Occipital lobe (tissue), 2 donors: Measurements from ENCODE around the gene RBM10. TPM values are rescaled to one million over a fixed set of nuclear protein-coding genes. Genes with fewer than 3 reads are reported as not detected.

Source experiments
- DNase-seq: peaks from one replicate; lab custom pipeline; 2025; lab: John Stamatoyannopoulos, UW
- total RNA-seq: library from RNA; depleted of rRNA; stranded (reverse); fragments of >200 nt; gene quantifications from one replicate; pipeline ENCODE4 v1.2.3, GENCODE V29; 2014

The RBM10 gene
- total RNA-seq, 1 donor from 2014 or later = 38.7 TPM

DNA sequence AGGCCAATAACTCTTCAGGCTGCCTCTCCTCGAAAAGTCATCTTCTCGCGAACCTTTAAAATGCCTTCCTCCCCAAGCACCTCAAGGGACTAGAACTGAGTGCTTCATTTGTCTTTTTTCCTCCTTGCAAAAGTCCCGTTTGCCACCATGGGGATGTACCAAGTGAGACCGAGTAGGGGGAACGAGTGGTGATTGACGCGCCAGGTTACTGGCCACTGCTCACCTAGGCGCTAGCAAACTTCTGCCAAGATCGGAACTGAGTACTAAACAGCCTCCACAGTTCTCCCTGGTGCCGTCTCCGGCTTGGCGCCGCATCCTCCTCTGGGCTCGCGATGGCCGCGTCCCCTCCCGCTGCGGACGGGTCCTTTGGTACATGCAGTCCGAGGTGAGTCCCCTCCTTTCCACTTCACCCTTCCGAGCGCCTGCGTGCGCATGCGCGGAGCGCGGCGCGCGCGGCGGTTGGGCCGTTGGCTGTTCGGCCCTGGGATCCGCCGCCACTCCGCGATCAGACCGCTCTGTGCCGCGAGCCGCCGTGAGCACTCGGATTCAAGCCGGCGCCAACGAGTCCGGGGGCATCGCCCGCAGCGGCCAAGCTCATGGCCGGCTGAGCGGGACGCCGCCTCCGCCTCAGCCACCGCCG is 73.4 kb downstream of the RBM10 start, which contains the start of gene CDK16:
CDK16 (plus strand) TSS at position 402 of the 640 bp plus-strand sequence. CDS start 4,877 bp downstream, outside the sequence.
- DNase-seq = peak; percentile 61

DNA sequence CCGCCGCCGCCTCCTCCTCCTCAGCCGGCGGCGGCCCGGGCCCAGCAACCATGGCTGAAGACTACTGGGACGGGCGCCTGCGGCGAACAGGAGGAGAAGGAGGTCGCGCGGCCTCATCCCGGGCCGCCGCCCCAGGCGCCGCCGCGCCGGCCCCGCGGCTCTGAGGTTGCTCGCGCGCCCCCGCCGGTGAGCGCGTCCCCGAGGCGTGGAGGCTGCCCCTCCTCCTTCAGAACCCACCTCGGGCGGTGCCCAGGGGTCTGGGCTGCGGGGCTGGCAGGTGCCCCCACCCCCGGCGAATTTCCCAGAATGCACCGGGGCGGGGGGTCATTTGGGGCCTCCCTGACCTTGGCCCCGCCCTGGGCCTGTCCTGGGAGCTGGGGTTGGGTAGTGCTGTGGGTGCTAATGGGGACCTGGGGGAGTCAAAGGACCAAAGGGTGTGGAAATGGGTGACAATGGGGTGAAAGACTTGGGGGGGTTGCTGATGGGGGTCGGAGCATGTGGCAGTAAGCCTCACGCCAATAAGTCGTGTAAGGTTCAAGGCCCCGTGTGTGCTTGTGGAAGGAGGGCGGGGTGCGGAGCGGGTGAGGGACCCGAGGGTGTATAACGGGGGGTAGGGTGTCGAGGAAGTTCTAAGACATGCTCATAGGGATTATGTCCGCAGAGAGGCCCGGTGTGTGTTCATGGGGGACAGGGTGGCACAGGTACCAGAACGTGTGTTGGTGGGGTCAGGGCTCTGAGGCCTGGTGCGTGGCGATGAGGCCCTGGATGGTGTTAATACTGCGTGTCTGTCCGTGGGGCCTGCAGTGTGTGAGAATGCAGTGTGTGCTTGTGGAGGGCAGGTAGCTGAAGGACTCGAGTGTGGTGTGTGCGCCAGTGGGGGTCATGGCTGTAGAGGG is 74.1 kb downstream of the RBM10 start:
- no peak for DNase-seq

DNA sequence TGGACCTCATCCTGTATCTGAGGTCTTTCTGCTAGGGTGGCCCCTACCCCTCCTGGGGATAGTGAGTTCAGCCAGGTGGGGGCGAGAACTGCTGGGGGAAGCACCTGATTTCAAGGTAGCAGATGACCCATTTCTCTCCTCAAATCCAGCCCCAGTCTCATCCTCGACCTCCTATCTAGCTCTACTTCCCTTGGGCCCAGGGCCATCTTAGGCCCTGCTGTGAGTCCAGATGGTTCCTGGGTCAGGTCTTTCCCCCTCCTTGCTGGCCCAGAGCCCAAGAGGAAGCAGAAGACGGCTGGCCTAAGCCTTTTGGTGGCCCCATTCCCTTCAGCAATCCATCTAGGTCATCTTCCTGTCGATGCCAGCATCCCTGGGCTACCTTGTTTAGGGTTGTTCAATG is 76.7 kb downstream of the RBM10 start:
- DNase-seq = no peak

DNA sequence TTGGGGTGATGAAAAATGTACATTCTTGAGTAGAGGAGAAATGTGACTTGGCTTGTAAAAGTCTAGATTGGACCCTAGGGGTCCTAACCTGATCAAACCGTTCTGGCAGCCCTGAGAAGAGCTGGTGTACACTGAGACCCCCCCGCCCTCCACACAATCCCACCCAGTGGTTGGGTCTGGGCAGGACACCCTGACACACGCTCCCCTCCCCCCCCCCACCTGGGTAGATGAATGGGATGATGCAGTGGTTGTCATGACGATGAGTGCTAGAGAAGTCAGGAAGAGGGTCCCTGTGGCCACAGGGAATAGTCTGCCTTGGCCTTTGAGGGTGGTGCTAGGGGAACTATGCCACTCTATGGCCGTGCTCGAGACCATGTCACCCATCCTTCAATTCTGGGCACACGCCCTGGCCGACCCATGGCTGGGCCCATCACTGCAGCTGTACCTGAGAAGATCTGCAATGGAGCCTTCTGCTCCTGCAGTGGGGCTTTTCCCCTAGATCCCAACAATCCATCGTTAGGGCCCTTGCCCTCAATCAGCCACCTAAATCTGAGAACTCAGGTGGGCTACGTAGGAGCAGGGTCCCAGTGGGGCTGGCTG is 77.8 kb downstream of the RBM10 start:
- DNase-seq = no peak

DNA sequence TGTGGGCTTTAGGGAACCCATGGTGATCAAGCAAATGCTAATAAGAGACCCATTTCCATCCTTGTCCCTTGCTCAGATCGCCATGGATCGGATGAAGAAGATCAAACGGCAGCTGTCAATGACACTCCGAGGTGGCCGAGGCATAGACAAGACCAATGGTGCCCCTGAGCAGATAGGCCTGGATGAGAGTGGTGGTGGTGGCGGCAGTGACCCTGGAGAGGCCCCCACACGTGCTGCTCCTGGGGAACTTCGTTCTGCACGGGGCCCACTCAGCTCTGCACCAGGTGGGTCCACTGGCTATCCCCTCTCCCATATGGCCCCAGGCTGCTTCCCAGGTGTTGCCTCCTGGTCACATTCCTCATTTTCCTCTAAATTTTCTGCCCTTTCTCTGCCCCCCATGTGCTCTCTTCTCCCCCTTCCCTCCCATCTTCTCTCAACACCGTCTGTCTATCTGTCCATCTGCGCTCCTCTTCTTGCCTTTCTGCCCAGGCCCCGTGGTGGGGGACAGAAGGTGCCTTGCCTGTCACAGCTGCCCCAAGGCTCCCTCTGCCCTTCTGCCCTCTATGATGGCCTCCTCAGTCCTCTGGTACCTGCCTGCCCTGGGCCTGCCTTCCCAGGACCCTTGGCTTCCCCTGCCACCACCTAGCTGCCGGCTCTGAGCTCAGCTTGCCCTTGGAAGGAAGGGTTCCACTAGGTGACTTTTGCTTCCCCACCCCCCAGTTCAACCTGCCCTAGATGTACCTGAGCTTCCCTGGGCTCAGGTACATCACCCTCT is 78.6 kb downstream of the RBM10 start:
- no peak for DNase-seq

DNA sequence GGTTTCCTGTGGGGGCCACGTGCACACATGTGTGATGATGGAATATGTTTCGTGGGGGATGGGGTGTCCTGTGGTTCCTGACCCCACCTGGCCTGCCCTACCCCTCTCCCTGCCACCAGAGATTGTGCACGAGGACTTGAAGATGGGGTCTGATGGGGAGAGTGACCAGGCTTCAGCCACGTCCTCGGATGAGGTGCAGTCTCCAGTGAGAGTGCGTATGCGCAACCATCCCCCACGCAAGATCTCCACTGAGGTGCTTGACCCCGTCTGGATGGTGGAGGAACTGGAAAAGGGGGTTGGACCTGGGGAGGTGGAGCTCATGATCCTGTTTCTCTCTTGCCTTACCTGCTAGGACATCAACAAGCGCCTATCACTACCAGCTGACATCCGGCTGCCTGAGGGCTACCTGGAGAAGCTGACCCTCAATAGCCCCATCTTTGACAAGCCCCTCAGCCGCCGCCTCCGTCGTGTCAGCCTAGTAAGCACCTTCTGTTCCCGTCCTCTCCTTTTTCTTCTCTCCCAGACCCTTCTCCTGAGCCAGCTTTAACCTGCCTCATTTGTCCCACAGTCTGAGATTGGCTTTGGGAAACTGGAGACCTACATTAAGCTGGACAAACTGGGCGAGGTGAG is 79.4 kb downstream of the RBM10 start:
- no peak for DNase-seq

DNA sequence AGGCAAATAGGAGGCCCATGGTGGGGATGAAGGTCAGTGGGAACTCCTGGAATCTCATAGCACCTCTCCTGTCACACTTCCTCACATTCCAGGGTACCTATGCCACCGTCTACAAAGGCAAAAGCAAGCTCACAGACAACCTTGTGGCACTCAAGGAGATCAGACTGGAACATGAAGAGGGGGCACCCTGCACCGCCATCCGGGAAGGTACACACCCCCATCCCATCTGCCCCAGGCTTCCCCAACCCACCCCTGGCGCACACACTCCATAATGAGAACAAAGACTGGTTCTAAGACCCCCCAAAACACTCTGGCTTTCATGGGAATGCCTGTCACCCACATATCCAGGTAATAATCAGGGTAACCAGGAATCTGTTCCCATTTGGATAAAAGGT is 79.9 kb downstream of the RBM10 start:
- DNase-seq = no peak

DNA sequence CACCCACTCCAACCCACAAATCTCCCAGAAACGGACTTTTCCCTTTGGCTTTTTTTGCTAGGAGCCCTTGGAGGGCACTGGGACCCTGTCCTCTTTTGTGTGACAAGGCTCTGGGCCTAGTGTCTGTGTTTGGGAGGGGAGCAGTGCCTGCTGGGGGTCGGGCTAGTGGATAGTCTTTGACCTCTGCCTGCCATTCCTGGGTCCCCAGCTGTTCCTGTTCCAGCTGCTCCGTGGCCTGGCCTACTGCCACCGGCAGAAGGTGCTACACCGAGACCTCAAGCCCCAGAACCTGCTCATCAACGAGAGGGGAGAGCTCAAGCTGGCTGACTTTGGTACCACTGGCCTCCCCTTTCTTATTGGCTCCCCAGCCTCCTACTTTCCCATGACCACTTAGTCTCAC is 81.0 kb downstream of the RBM10 start:
- no peak for DNase-seq

DNA sequence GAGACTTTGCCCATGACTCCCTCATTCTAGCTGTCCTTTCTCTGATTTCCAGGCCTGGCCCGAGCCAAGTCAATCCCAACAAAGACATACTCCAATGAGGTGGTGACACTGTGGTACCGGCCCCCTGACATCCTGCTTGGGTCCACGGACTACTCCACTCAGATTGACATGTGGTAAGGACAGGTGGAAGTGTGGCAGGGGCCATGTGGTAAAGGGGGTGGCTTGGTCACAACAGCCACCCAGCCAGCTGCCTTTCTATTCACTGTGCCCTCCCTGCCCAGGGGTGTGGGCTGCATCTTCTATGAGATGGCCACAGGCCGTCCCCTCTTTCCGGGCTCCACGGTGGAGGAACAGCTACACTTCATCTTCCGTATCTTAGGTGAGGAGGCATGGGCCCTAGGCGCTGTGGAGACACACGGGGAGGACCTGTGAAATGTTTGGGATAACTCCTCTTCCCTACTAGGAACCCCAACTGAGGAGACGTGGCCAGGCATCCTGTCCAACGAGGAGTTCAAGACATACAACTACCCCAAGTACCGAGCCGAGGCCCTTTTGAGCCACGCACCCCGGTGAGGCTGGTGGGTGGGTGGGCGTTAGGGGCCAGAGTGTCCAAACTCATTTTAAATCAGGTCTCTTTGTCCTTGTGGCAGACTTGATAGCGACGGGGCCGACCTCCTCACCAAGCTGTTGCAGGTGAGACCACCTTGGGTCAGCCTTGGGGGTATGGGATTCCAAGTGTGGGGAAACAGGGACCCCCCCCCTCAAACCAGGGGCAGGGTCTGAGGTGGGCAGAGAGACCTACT is 81.7 kb downstream of the RBM10 start:
- no peak for DNase-seq

DNA sequence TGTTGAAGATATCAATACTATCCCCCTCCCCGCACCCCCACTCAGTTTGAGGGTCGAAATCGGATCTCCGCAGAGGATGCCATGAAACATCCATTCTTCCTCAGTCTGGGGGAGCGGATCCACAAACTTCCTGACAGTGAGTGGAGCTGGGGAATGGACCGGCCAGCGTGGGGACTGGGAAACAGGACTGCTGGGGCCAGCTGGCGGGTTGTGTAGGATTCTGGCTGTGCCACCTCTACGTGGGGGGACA is 82.2 kb downstream of the RBM10 start:
- DNase-seq = no peak

DNA sequence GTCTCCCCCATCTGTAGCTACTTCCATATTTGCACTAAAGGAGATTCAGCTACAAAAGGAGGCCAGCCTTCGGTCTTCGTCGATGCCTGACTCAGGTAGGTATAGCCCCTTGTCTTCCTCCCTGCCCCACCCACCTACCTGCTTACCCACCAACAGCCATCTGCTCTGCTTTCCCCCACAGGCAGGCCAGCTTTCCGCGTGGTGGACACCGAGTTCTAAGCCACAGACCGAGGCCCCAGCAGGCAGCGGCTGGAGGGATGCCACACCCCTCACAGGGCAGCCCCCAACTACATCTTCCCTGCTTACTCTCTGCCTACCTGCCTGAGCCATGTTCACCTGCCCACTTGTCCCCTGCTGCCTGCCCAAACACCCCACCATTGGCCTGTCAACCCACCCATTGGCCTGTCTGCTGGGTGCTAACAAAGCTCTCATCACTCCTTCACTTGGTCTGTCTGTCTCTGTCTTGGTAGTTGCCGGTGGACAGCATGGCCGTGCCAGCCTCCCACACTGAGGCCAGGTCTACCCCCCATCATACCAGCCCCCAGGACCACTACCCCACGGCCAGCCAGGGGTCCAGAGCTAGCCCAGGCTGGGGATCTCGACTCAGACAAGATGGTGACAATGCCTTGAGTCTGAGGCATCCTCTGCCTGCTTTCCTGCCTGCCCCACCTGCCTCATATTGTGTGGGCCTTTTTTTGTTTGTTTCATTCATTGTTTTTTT is 83.7 kb downstream of the RBM10 start:
- DNase-seq = no peak

DNA sequence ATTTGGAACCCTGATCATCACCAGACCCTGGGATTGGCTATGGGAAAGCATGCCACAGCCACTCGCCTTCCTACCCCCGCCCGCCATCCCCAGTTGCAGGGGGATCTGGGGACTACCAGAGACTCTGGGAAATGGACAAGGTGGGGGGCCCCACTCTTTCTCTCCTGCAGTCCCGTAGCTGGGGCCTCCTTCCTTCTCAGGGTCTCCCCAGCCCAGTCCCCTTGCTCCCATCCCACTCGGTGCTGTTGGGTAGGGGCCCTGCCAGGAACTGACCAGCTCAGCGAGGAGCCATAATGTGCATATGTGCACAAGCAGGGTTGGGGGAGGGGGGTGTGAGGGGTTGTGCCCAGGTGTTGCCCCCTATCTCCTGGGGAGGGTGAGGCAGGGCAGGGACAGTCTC is 84.4 kb downstream of the RBM10 start:
- no peak for DNase-seq

DNA sequence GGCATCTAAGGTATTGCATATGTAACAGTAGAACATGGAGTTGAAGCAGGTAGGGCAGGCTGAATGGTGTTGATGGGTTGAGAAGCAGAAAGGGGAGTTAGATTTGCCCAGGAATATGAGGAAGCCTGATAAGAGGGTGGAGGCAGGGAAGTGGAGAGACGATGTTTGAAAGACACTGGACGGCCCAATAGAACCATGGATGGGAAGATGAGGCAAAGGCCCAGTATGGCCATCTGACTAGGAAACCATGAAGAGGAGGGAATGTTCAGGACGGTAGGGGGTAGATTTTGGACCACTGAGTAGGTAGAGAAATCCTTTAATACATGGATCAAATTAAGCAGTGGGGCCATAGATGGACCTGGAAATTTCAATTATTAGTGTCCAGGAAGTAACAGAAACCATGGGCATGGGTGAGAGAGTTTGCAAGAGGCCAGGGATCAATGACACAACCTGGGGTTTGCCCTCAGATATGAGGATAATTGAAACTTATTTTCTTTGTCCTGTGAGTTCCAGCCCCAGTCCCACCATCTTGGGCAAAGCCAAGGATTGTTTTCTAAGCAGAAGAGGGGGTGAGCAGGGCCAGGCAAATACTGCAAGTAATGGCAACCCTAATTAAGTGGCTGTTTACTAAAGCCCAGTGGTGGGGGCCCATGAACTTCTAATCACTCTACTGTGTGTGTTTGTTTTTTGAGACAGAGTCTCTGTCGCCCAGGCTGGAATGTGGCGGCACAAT is 85.3 kb downstream of the RBM10 start:
- DNase-seq = no peak

DNA sequence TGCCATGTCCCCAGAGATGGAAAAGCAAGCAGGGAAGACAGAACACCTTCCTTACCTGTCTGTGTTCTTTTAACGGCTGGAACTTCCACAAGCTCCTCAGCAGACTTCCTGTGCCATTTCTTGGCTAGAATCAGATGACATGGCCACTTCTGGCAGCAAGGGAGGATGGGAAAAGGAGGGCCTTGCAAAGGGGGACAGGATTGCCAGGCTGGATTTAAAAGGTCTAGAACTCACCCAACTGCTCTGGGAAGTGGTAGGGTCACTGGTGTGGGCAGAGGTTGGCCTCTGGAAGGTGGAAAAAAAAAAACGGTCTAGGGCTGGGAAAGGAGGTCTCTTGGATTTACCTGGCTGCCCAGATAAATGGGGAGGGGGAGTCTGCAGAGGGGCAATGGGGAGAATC is 86.1 kb downstream of the RBM10 start:
- DNase-seq = no peak

DNA sequence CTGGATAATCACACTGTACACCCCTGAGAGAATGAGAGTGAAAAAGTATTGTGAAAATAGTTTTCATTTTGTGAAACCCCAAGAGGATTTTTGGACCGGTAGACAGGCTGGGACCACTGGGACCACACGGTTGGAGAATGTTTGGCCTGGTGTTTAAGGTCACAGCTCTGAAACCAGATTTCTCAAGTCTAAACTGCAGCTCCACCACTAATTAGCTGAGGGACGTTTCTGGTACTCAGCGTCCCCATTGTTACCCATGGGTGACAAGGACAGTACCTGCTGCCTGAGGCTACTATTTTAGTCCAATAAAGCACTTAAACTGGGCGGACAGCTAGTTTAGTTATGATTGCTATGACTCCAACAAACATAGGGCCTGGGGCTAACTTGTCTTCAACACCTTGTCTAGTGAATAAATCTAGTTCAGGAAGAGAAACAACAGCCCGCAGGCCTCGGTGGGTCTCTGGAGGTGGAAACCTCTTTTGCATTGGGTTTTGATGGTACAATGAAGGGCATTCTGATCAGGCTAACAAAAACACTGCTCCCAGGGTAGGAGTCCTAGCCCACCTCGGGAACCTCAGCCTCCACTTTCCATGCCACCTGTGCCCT is 87.3 kb downstream of the RBM10 start:
- DNase-seq = no peak

DNA sequence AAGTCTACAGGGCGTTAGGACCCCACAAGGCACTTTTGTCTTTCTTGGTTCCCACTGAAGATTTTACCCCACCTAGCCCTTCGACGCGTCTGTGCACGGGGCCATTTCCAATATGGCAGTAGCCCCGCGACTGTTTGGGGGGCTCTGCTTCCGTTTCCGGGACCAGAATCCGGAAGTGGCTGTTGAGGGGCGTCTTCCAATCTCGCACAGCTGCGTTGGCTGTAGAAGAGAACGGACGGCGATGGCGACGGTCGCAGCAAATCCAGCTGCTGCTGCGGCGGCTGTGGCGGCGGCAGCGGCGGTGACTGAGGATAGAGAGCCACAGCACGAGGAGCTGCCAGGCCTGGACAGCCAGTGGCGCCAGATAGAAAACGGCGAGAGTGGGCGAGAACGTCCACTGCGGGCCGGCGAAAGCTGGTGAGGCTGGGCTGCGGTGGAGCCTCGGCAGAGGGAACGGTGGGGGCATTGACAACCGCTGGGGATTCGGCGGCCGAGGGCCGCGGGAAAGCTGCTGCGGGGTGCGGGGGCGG is 87.8 kb downstream of the RBM10 start, which contains the start of gene USP11:
USP11 (plus strand) TSS at position 207 of the 530 bp plus-strand sequence; CDS start at position 242, 35 bp downstream.
- peak; percentile 33 for DNase-seq

DNA sequence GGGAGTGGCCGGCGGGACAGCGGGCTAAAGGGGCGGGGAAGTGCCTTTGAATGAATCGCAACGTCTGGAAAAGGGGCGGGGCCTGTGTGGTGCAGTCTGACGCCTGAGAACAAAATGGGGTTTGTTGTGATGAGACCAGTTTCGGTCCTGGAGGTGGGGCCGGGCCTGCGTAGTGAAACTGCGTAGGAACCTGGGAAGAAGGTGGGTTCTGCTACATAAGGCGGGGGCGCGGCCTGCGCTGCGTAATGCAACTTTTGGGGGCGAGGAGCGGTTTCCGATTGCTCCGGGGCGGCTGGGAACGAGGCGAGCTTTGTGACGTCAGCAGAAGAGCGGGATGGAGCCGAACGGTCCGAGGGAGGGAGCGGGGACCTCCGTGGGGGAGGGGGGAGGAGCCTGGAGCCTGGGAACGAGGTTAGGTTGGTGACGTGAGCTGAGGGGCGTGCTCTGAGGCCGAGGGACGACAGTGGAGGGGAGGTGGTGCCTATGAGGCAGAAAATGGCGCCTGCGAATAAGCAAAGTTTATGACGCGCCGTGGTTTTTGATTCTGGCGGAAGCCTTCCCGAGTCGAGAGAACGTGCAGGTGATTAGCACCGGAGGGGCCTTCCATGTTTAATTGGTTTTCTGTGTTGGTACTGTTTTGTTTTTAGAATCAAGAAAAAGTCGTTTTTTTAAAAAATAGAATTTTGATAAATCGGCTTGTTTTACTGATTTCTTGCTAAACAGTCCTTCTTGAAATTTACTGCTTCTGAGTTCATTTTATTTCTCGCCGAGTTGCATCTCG is 88.5 kb downstream of the RBM10 start:
- peak; percentile 92 for DNase-seq

DNA sequence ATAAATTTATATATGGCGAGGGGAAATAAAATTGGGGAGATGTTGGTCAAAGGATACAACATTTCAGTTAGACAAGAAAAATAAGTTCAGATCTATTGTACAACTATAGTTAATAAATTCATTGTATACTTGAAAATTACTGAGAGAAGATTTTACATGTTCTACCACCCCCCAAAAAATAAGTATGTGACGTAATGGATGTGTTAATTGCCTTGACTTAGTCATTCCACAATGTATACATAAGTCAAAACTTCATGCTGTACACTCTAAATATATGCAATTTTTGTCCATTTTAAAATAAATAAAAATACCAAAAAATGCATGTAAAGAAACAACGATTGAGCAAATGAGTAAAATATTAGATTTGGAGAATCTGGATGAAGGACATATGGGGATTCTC is 89.6 kb downstream of the RBM10 start:
- no peak for DNase-seq
